Jurkat, Clone E6-1 (cell line): Measurements from ENCODE around the gene PLD5.

Experiments used
- DNase-seq: peaks from one replicate; pipeline ENCODE4 v3.0.0-alpha.2; 2011; ENCODE audit warnings: low read depth, low spot score
- H3K4me3 ChIP-seq: 2 replicates; pipeline ENCODE4 v1.5.1; 2011; ENCODE audit warnings: mild to moderate bottlenecking, low read length, control low read depth, moderate library complexity

The PLD5 gene

DNA sequence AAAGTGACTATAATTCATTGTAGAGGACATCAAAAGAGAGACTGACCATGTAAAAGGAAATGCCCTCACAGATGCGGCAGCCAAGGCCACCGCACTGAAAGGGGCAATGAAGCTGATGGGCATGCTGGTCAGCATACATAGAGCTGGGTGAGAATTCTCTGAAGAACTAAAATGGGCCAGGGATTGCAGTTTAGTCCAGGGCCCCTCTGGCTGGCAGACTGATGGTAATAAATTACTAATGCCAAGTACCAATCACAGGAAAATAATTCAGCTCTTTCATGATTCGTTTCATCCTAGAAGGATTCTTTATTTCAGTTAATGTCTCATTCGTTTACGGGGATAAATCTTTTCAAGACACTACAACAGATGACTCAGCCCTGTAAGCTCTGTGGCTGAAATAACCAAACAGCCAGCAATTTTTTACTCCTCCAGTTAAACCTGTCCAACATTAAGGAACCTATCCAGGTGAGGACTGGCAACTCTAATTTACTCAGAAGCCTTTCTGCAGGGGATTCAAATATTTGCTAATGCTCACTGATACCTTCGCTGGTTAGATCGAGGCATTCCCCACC lies 468.7 kb downstream of the PLD5 start:
- DNase-seq = no peak
- no peak overlapping the region for H3K4me3 ChIP-seq

DNA sequence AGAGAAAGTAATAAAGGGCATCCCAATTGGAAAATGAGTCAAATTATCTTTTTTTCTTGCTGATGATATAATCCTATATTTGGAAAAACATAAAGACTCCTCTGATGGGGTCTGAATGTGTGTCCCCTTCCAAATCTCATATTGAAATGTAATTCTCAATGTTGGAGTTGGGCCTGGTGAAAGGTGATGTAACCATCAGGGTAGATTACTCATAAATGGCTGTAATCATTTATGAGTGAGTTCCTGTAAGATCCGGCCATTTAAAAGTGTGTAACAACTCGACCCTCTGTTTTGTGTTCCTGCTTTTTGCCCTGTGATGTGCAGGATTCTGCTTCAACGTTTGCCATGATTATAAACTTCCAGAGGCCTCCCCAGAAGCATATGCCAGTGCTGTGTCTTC lies 481.3 kb downstream of the PLD5 start:
- no peak overlapping the region for H3K4me3 ChIP-seq
- DNase-seq = no peak

DNA sequence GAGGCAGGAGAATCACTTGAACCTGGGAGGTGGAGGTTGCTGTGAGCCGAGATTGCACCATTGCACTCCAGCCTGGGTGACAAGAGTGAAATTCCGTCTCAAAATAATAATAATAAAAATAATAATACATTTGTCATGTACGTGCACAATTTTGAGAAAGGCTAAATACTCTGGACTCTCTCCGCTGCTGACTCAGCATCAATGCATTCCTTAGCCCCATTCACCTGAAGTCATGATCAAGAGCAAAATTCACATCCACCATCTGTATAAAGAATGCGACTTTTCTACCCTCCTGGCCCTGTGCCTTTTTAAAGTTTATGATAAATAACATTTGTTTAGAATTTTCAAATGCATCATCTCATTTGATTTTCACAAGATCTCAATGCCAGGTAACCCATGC lies 490.1 kb downstream of the PLD5 start:
- no peak for DNase-seq
- no peak overlapping the region for H3K4me3 ChIP-seq

DNA sequence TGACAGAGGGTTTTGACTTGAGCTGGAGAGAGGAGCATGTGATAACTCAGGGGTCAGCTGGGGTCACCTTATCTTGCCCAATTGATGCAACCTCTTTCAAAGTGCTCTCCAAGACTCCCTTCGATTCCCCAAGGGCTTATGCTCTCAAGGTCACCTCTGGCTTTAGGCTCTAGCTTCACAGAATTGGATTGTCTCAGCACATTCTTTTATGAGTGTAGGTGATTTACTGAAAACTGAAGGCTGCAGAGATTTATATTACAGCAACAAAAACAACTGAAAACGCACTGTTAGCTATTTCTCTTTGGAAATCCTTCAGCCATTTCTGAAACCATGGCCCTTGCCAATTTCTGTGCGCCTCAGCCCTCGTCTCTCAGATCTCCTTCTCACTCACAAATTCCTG lies 491.1 kb downstream of the PLD5 start:
- DNase-seq = no peak
- H3K4me3 ChIP-seq = no peak overlapping the region
